Osteocyte (in vitro differentiated cells): ENCODE measurements around the gene TMEM25. TPM values are rescaled to one million over a fixed set of nuclear protein-coding genes. Genes with fewer than 3 reads are reported as not detected.

Experiments used
- DNase-seq: peaks from one replicate; pipeline ENCODE4 v3.0.0; 2021; ENCODE audit warnings: mixed read lengths; ENCODE audit not compliant: unreplicated experiment; ENCODE audit errors: extremely low spot score
- H3K27ac Mint-ChIP-seq: one replicate; pipeline ENCODE4 v1.8.0; 2021; ENCODE audit warnings: mild to moderate bottlenecking, mixed read lengths; ENCODE audit not compliant: unreplicated experiment
- H3K27me3 Mint-ChIP-seq: one replicate; pipeline ENCODE4 v1.8.0; 2021; ENCODE audit warnings: mixed read lengths; ENCODE audit not compliant: unreplicated experiment
- H3K36me3 Mint-ChIP-seq: one replicate; pipeline ENCODE4 v1.8.0; 2021; ENCODE audit warnings: mixed read lengths; ENCODE audit not compliant: unreplicated experiment
- H3K4me1 Mint-ChIP-seq: one replicate; pipeline ENCODE4 v1.8.0; 2021; ENCODE audit warnings: mixed read lengths; ENCODE audit not compliant: unreplicated experiment
- H3K4me3 Mint-ChIP-seq: one replicate; pipeline ENCODE4 v1.8.0; 2021; ENCODE audit warnings: mild to moderate bottlenecking, moderate library complexity, mixed read lengths; ENCODE audit not compliant: unreplicated experiment
- H3K9me3 Mint-ChIP-seq: one replicate; pipeline ENCODE4 v1.8.0; 2021; ENCODE audit warnings: mixed read lengths; ENCODE audit not compliant: unreplicated experiment
- CTCF ChIP-seq: fragments of 200-600 bp; sonication (generic); IDR thresholded peaks from 2 replicates; pipeline ENCODE4 v1.5.0; 2021; ENCODE audit warnings: antibody characterized with exemption, mild to moderate bottlenecking, moderate library complexity
- total RNA-seq: library from RNA; stranded (reverse); gene quantifications from 2 replicates; pipeline ENCODE4 v1.2.1, GENCODE V29; 2021

The TMEM25 gene
- total RNA-seq, 1 donor from 2014 or later, result 33.6 TPM

- Mint-ChIP-seq H3K4me1 (peaks cover 22% of the 10 kb centered on the region), H3K36me3 (peaks cover 5% of the 10 kb centered on the region), H3K27me3 (no peaks in the 10 kb centered on the region), H3K9me3 (no peaks in the 10 kb centered on the region), H3K4me3 (peak overlapping the region; percentile 90), H3K27ac (peak overlapping the region; percentile 60)
- no peak for TF ChIP-seq CTCF
- DNase-seq, result no peak
Measured at GRCh38 chr11:118531597-118532084, 649 bp downstream of the TMEM25 start.

DNA sequence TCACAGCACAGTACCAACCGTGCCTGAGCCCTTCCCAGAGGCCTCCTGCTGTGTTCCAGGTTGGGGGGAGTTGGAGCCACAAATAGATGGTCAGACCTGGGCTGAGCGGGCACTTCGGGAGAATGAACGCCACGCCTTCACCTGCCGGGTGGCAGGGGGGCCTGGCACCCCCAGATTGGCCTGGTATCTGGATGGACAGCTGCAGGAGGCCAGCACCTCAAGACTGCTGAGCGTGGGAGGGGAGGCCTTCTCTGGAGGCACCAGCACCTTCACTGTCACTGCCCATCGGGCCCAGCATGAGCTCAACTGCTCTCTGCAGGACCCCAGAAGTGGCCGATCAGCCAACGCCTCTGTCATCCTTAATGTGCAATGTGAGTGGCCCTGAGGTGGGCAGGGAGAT, 1.1 kb downstream of the TMEM25 start:
- Mint-ChIP-seq H3K27me3 (no peaks in the 10 kb centered on the region), H3K4me3 (peak overlapping the region; percentile 90), H3K36me3 (peaks cover 3% of the 10 kb centered on the region), H3K27ac (peak overlapping the region; percentile 60), H3K4me1 (peaks cover 22% of the 10 kb centered on the region), H3K9me3 (no peaks in the 10 kb centered on the region)
- no peak for TF ChIP-seq CTCF
- no peak for DNase-seq

DNA sequence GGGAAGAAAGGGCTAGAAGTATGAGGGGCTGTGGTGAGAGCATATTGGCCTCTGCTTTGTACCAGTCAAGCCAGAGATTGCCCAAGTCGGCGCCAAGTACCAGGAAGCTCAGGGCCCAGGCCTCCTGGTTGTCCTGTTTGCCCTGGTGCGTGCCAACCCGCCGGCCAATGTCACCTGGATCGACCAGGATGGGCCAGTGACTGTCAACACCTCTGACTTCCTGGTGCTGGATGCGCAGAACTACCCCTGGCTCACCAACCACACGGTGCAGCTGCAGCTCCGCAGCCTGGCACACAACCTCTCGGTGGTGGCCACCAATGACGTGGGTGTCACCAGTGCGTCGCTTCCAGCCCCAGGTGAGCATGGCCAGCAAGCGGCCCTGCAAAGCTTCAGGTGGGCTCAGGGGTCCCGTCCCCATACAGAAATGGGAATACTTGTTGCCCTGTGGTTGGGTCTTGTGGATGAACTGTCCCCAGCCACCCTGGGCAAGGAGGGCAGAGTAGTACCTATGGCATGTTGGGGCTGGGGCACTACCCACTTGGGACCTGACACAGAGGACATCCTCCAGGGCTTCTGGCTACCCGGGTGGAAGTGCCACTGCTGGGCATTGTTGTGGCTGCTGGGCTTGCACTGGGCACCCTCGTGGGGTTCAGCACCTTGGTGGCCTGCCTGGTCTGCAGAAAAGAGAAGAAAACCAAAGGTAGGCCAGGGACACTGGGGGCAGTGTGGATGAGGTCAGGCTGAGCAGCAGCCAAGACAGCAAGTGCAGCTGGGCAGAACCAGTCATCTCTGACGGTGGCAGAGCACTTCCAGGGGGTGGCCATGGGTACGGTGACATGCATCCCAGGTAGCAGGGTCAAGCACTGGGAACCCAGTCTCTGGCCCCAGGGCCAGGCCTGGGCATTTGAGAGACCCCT, 2.1 kb downstream of the TMEM25 start:
- Mint-ChIP-seq H3K36me3 (peaks cover 2% of the 10 kb centered on the region), H3K4me3 (no peak overlapping the region), H3K27ac (no peak overlapping the region), H3K27me3 (no peaks in the 10 kb centered on the region), H3K4me1 (peaks cover 22% of the 10 kb centered on the region), H3K9me3 (no peaks in the 10 kb centered on the region)
- no peak for DNase-seq
- TF ChIP-seq CTCF, result no peak

DNA sequence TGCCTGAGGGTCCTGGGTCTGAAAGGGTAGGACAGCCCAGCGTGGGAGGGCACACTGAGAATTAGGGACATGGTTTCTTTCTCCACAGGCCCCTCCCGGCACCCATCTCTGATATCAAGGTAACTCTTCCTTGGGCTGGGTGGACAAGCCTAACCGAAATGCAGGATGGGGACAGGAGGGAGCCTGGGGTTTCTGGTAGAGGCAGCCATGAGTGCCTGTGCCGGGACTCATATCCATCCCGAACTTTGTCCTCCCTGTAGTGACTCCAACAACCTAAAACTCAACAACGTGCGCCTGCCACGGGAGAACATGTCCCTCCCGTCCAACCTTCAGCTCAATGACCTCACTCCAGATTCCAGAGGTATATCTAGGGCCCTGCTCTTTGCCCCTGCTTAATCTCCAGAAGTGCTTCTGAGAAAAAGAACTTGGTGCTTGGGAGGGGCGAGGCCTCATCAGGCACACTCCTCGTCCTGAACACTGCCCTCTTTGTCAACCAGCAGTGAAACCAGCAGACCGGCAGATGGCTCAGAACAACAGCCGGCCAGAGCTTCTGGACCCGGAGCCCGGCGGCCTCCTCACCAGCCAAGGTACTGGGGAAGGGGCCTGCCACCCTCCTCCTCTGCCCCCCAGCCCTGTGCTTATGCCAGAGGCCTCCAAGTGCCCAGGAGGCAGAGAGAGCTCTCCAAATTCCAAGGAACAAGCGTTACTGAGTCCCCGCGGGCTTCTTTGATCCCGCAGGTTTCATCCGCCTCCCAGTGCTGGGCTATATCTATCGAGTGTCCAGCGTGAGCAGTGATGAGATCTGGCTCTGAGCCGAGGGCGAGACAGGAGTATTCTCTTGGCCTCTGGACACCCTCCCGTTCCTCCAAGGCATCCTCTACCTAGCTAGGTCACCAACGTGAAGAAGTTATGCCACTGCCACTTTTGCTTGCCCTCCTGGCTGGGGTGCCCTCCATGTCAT, 3.1 kb downstream of the TMEM25 start:
- Mint-ChIP-seq H3K4me1 (peaks cover 26% of the 10 kb centered on the region), H3K4me3 (no peak overlapping the region), H3K27ac (no peak overlapping the region), H3K9me3 (no peaks in the 10 kb centered on the region), H3K36me3 (peaks cover 2% of the 10 kb centered on the region), H3K27me3 (no peaks in the 10 kb centered on the region)
- no peak for DNase-seq
- TF ChIP-seq CTCF, result no peak
